GM12878 (cell line): ENCODE results near the gene GLTP. TPM values are rescaled to one million over a fixed set of nuclear protein-coding genes. Genes with fewer than 3 reads are reported as not detected.

Source experiments
- ATAC-seq: fragments of 200-7000 bp; cut with Tn5 transposase; 3 replicates; pipeline ENCODE4 v1.9.1; 2020; ENCODE audit warnings: mild to moderate bottlenecking, moderate library complexity
- BruUV-seq: library from RNA; stranded (reverse); fragments of 400-500 nt; replicated peaks from 2 replicates; lab custom pipeline; 2021; lab: Mats Ljungman, UMichigan
- CTCF ChIA-PET: fragments of 300-600 bp; sonication (Branson Sonifier 250); formaldehyde crosslinking; extraction: SDS; loops from one replicate; lab custom pipeline; 2021; ENCODE audit warnings: inconsistent platforms; lab: Yijun Ruan, JAX
- POLR2A ChIA-PET: fragments of 350-600 bp; formaldehyde crosslinking; extraction: SDS; loops from one replicate; lab custom pipeline; 2021; ENCODE audit warnings: inconsistent platforms; lab: Charles Lee
- RAD21 ChIA-PET: fragments of 300-600 bp; sonication (Branson Sonifier 250); formaldehyde crosslinking; loops from one replicate; lab custom pipeline; 2023; ENCODE audit warnings: antibody characterized with exemption; ENCODE audit not compliant: unreplicated experiment; lab: Charles Lee
- SMC1A ChIA-PET: fragments of 300-600 bp; sonication (Branson Sonifier 250); formaldehyde crosslinking; loops from one replicate; lab custom pipeline; 2023; ENCODE audit not compliant: unreplicated experiment, uncharacterized antibody; lab: Charles Lee
- DNase-seq: peaks from one replicate; pipeline ENCODE4 v3.0.0-alpha.2; 2011; ENCODE audit warnings: low read depth, low spot score
- FAIRE-seq: peaks from 3 replicates; lab custom pipeline; 2011; peaks lifted over from hg19 to GRCh38; lab: Jason Lieb, UNC
- H2AFZ ChIP-seq: 2 replicates; pipeline ENCODE4 v1.6.0; 2011; ENCODE audit warnings: low read depth, low read length, control low read depth; ENCODE audit not compliant: control insufficient read depth
- H3K27ac ChIP-seq: 2 replicates; pipeline ENCODE4 v1.5.1; 2011; ENCODE audit warnings: control low read depth; ENCODE audit not compliant: control insufficient read depth, insufficient read depth
- H3K27me3 ChIP-seq, 2 experiments: replicated peaks in 1 of 2; 2 replicates each; pipeline versions ENCODE4 v1.6.0 to v1.6.1; 2011; ENCODE audit warnings: low read length in 1 of 2; ENCODE audit not compliant: control insufficient read depth in 2 of 2, insufficient read depth in 2 of 2
- H3K36me3 ChIP-seq, 2 experiments: 2 replicates each; pipeline ENCODE4 v1.5.1; 2011; ENCODE audit warnings: low read length in 1 of 2; ENCODE audit not compliant: control insufficient read depth in 2 of 2, insufficient read depth in 2 of 2
- H3K4me1 ChIP-seq: 2 replicates; pipeline ENCODE4 v1.6.1; 2011; ENCODE audit warnings: mild to moderate bottlenecking, low read length, moderate library complexity, mixed read lengths; ENCODE audit not compliant: control insufficient read depth, insufficient read depth
- H3K4me2 ChIP-seq: 2 replicates; pipeline ENCODE4 v1.6.0; 2011; ENCODE audit warnings: control low read depth; ENCODE audit not compliant: control insufficient read depth, insufficient read depth
- H3K4me3 ChIP-seq: fragments of 200-600 bp; sonication (generic); 2 replicates; pipeline ENCODE4 v1.5.1; 2016
- H3K79me2 ChIP-seq: 2 replicates; pipeline ENCODE4 v1.6.0; 2011; ENCODE audit warnings: low read length; ENCODE audit not compliant: control insufficient read depth, insufficient read depth
- H3K9ac ChIP-seq: 2 replicates; pipeline ENCODE4 v1.8.0; 2011; ENCODE audit warnings: low read length, control low read depth, mixed read lengths; ENCODE audit not compliant: control insufficient read depth, insufficient read depth
- H3K9me3 ChIP-seq: replicated peaks from 3 replicates; pipeline ENCODE4 v1.5.1; 2011; ENCODE audit warnings: mild to moderate bottlenecking, low read length; ENCODE audit not compliant: control insufficient read depth, insufficient read depth
- H4K20me1 ChIP-seq: 2 replicates; pipeline ENCODE4 v1.6.0; 2011; ENCODE audit not compliant: control insufficient read depth, insufficient read depth
- FOXK2 ChIP-seq: fragments of 450-650 bp; IDR thresholded peaks from 2 replicates; pipeline ENCODE4 v1.6.1; 2017; ENCODE audit warnings: mild to moderate bottlenecking, moderate library complexity
- GATAD2B ChIP-seq: fragments of 450-650 bp; conservative IDR thresholded peaks from 2 replicates; pipeline ENCODE4 v1.6.1; 2017; ENCODE audit warnings: low read depth, mild to moderate bottlenecking, moderate library complexity
- HDAC6 ChIP-seq: fragments of 200-600 bp; sonication (generic); IDR thresholded peaks from one replicate; pipeline ENCODE4 v1.8.0; 2017; ENCODE audit warnings: antibody characterized with exemption; ENCODE audit not compliant: unreplicated experiment
- KLF5 ChIP-seq: fragments of 450-650 bp; IDR thresholded peaks from 2 replicates; pipeline ENCODE4 v1.6.1; 2014; ENCODE audit warnings: mild to moderate bottlenecking; ENCODE audit not compliant: partially characterized antibody
- MTA3 ChIP-seq: IDR thresholded peaks from 2 replicates; pipeline ENCODE4 v1.6.1; 2012; ENCODE audit warnings: low read length, inconsistent platforms, borderline replicate concordance
- SP1 ChIP-seq: IDR thresholded peaks from one replicate; pipeline ENCODE4 v1.6.1; 2011; ENCODE audit warnings: low read depth, low read length
- ZBED1 ChIP-seq: IDR thresholded peaks from 2 replicates; pipeline ENCODE4 v1.6.1; 2016; ENCODE audit warnings: borderline replicate concordance
- ZNF274 ChIP-seq: IDR thresholded peaks from one replicate; pipeline ENCODE4 v1.8.0; 2011; ENCODE audit not compliant: insufficient read length, insufficient read depth
- ZNF384 ChIP-seq: IDR thresholded peaks from 2 replicates; pipeline ENCODE4 v1.6.1; 2012; ENCODE audit warnings: low read depth, mild to moderate bottlenecking, low read length, improper control_type of control experiment, borderline replicate concordance
- WGBS: methylation state at CpG from one replicate; pipeline ENCODE4 v1.1.6; 2016; ENCODE audit warnings: low lambda C conversion rate; ENCODE audit not compliant: insufficient replicate concordance, insufficient coverage; ENCODE audit errors: missing lambda C conversion rate; 5-methylcytosine and 5-hydroxymethylcytosine counted together
- in situ Hi-C: fragments of 300-500 bp; cut with MboI; formaldehyde crosslinking; loops from 9 replicates; pipeline ENCODE4 v1.14.3; 2018; ENCODE audit warnings: mixed read lengths
- intact Hi-C: fragments of 100-400 bp; cut with micrococcal nuclease; formaldehyde crosslinking; loops from one replicate; pipeline ENCODE4 v1.14.2; 2022; ENCODE audit not compliant: unreplicated experiment
- polyA plus RNA-seq, 11 experiments: library from polyadenylated mRNA; depleted of rRNA in 4 of 11; unstranded in 6 of 11; stranded (reverse) in 5 of 11; fragments of >200 nt; fragmentation: Nextera tagmentation in 4 of 11; fragmentation: Illumina TruSeq in 1 of 11; extraction: Ambion mirVana in 4 of 11; extraction: Trizol in 1 of 11; gene quantifications; 1 replicate in 1 of 11; 2 replicates in 10 of 11; pipeline versions ENCODE4 v1.2.1 to v1.2.3, GENCODE V29; 2011 to 2016; ENCODE audit warnings: inconsistent platforms in 2 of 11, missing spikeins in 2 of 11, low read depth in 1 of 11
- total RNA-seq, 4 experiments: library from RNA; depleted of rRNA in 3 of 4; stranded (reverse); fragments of >200 nt in 3 of 4; fragmentation: Illumina TruSeq in 1 of 4; extraction: Trizol in 1 of 4; gene quantifications; 2 replicates each; pipeline versions ENCODE4 v1.2.1 to v1.2.3, GENCODE V29; 2013 to 2021
- TF ChIP-seq, protein P1 (sequence below): fragments of 450-650 bp; formaldehyde crosslinking; IDR thresholded peaks from 2 replicates; pipeline ENCODE4 v1.5.0; 2022; ENCODE audit warnings: mild to moderate bottlenecking, missing genetic modification characterization

Gene GLTP
- total and polyA plus RNA-seq, 10 of the 15 experiments (the other 5 are each of a cell fraction or from before 2014, with no cell fraction given), result 16.8 to 44.0 (median 25.3) TPM

DNA sequence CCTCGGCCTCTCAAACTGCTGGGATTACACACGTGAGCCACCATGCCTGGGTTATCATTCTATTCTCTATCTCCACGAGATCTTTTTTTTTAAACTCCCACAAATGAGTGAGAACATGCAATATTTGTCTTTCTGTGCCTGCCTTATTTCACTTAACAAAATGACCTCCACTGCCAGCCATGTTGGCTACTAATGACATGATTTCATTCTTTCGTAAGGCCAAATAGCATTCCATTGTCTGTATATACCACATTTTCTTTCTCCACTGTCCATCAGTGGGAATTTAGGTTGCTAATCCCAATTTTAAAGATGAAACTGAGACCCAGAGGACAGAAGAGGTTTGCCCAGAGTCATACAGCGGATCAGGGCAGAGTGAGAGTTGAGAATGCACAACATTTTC lies 36.2 kb downstream of the GLTP start (continued):
- TF ChIP-seq, protein P1, sequence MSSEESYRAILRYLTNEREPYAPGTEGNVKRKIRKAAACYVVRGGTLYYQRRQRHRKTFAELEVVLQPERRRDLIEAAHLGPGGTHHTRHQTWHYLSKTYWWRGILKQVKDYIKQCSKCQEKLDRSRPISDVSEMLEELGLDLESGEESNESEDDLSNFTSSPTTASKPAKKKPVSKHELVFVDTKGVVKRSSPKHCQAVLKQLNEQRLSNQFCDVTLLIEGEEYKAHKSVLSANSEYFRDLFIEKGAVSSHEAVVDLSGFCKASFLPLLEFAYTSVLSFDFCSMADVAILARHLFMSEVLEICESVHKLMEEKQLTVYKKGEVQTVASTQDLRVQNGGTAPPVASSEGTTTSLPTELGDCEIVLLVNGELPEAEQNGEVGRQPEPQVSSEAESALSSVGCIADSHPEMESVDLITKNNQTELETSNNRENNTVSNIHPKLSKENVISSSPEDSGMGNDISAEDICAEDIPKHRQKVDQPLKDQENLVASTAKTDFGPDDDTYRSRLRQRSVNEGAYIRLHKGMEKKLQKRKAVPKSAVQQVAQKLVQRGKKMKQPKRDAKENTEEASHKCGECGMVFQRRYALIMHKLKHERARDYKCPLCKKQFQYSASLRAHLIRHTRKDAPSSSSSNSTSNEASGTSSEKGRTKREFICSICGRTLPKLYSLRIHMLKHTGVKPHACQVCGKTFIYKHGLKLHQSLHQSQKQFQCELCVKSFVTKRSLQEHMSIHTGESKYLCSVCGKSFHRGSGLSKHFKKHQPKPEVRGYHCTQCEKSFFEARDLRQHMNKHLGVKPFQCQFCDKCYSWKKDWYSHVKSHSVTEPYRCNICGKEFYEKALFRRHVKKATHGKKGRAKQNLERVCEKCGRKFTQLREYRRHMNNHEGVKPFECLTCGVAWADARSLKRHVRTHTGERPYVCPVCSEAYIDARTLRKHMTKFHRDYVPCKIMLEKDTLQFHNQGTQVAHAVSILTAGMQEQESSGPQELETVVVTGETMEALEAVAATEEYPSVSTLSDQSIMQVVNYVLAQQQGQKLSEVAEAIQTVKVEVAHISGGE (CRISPR knock-in tag), result no peak

DNA sequence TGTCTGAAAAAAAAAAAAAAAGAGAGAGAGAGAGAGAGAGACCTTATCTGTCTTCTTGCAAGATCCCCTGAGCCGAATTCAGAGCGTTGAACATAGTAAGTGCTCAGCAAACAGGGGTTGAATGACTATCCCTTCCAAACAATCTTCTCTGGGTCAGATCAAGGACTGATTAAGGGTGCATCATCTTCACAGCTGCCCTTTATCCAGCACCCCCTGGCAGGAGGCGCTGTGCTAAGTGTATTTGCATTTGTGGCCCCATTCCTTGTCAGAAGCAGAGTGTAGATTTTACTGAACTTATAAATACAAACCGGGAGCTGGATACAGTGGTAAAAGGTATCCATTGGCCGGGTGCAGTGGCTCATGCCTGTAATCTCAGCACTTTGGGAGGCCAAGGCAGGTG lies 38.3 kb downstream of the GLTP start:
- H3K27ac ChIP-seq, result no peak overlapping the region
- no TSS peak for BruUV-seq
- no peaks in the 10 kb centered on the region for H3K9me3 ChIP-seq
- peaks cover 8% of the 10 kb centered on the region for H3K4me1 ChIP-seq
- no peak overlapping the region for H3K9ac ChIP-seq
- no peaks in the 10 kb centered on the region for H3K36me3 ChIP-seq
- H3K27me3 ChIP-seq, result no peaks in the 10 kb centered on the region; a peak in 1 of 4 replicates
- intact Hi-C loops, result no loop called here
- SMC1A ChIA-PET, result interaction anchor here (0.6 to 5.4 kb wide), 2 partner anchors 37 to 212 kb away, joined by 3 to 40 read pairs; no protein-coding TSS in a partner anchor
- POLR2A ChIA-PET, result interaction anchor here (0.5 kb wide), 1 partner anchor 482 kb away, joined by 3 read pairs; no protein-coding TSS in a partner anchor
- no peak overlapping the region for H2AFZ ChIP-seq
- no peak overlapping the region for H3K4me3 ChIP-seq
- H3K4me2 ChIP-seq, result no peak overlapping the region
- in situ Hi-C loops, result no loop called here
- no peaks in the 10 kb centered on the region for H3K79me2 ChIP-seq
- DNase-seq (no peak), FAIRE-seq (no peak), ATAC-seq (no peak)
- CTCF ChIA-PET, result interaction anchor here (1.5 to 7.7 kb wide), 4 partner anchors 12 to 36 kb away, joined by 4 to 139 read pairs (median 22); no protein-coding TSS in a partner anchor
- RAD21 ChIA-PET, result interaction anchor here (1.6 kb wide), 1 partner anchor 36 kb away, joined by 5 read pairs; no protein-coding TSS in a partner anchor
- TF ChIP-seq ZNF274 (no peak), SP1 (no peak), FOXK2 (no peak), KLF5 (no peak), GATAD2B (no peak), MTA3 (no peak), HDAC6 (no peak), ZNF384 (no peak), ZBED1 (no peak)
- WGBS, result 61% methylated on average over 5 of the region's 5 CpGs
- H4K20me1 ChIP-seq, result no peaks in the 10 kb centered on the region
